ENCODE results near the gene RELL2.

- TF ChIP-seq MAX (IDR thresholded peaks at IDR 0.05) (no peak), ZNF274 (IDR thresholded peaks at IDR 0.05; ENCODE audit: low read depth, low read length) (no peak), JUND (IDR thresholded peaks at IDR 0.05) (no peak), POLR2A (IDR thresholded peaks at IDR 0.05; ENCODE audit: borderline replicate concordance, extremely low read depth, insufficient read depth, insufficient read length) (no peak), ELF1 (IDR thresholded peaks at IDR 0.05; ENCODE audit: borderline replicate concordance, low read depth) (no peak), EZH2 (IDR thresholded peaks at IDR 0.05) (no peak), POLR2AphosphoS5 (IDR thresholded peaks at IDR 0.05; ENCODE audit: low read depth, low read length) (no peak), CTCF (IDR thresholded peaks at IDR 0.05 in 2 of 3, conservative IDR thresholded peaks at IDR 0.05 in 1 of 3; ENCODE audit: borderline replicate concordance in 1 of 3, insufficient read depth in 1 of 3, low read depth in 2 of 3, low read length in 2 of 3) (no peak), SIN3A (IDR thresholded peaks at IDR 0.05; ENCODE audit: low read depth) (no peak), EZH2phosphoT487 (IDR thresholded peaks at IDR 0.05; ENCODE audit: borderline replicate concordance) (no peak)
- TF ChIP-seq, protein P1, sequence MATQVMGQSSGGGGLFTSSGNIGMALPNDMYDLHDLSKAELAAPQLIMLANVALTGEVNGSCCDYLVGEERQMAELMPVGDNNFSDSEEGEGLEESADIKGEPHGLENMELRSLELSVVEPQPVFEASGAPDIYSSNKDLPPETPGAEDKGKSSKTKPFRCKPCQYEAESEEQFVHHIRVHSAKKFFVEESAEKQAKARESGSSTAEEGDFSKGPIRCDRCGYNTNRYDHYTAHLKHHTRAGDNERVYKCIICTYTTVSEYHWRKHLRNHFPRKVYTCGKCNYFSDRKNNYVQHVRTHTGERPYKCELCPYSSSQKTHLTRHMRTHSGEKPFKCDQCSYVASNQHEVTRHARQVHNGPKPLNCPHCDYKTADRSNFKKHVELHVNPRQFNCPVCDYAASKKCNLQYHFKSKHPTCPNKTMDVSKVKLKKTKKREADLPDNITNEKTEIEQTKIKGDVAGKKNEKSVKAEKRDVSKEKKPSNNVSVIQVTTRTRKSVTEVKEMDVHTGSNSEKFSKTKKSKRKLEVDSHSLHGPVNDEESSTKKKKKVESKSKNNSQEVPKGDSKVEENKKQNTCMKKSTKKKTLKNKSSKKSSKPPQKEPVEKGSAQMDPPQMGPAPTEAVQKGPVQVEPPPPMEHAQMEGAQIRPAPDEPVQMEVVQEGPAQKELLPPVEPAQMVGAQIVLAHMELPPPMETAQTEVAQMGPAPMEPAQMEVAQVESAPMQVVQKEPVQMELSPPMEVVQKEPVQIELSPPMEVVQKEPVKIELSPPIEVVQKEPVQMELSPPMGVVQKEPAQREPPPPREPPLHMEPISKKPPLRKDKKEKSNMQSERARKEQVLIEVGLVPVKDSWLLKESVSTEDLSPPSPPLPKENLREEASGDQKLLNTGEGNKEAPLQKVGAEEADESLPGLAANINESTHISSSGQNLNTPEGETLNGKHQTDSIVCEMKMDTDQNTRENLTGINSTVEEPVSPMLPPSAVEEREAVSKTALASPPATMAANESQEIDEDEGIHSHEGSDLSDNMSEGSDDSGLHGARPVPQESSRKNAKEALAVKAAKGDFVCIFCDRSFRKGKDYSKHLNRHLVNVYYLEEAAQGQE (IDR thresholded peaks at IDR 0.05; ENCODE audit: low read depth) = no peak
- TF ChIP-seq, protein P2, sequence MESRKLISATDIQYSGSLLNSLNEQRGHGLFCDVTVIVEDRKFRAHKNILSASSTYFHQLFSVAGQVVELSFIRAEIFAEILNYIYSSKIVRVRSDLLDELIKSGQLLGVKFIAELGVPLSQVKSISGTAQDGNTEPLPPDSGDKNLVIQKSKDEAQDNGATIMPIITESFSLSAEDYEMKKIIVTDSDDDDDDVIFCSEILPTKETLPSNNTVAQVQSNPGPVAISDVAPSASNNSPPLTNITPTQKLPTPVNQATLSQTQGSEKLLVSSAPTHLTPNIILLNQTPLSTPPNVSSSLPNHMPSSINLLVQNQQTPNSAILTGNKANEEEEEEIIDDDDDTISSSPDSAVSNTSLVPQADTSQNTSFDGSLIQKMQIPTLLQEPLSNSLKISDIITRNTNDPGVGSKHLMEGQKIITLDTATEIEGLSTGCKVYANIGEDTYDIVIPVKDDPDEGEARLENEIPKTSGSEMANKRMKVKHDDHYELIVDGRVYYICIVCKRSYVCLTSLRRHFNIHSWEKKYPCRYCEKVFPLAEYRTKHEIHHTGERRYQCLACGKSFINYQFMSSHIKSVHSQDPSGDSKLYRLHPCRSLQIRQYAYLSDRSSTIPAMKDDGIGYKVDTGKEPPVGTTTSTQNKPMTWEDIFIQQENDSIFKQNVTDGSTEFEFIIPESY (IDR thresholded peaks at IDR 0.05; ENCODE audit: extremely low read depth, insufficient replicate concordance, low read length) = no peak
Measured at GRCh38 chr5:141608557-141608956, 28.2 kb upstream of the RELL2 start.

Data from HCT116 (cell line).